ENCODE data around the gene RBM23.
A peak's percentile ranks its signal among the peaks of the same experiment; 100 is the strongest.

GRCh38 chr14:22871224-22872032 lies 47.5 kb downstream of the RBM23 start, which contains the start of gene LRP10:
- TF ChIP-seq POLR2AphosphoS5 (IDR thresholded peaks at IDR 0.05; ENCODE audit: low read depth, low read length), result 0 out of 2 replicates have a peak, but pooled peaks have one; percentile 19
- TF ChIP-seq FOXP2 (optimal IDR thresholded peaks at IDR 0.05; ENCODE audit: borderline replicate concordance, extremely low read depth, extremely low read length, insufficient read depth), result peak; percentile 32
- TF ChIP-seq, protein P1, sequence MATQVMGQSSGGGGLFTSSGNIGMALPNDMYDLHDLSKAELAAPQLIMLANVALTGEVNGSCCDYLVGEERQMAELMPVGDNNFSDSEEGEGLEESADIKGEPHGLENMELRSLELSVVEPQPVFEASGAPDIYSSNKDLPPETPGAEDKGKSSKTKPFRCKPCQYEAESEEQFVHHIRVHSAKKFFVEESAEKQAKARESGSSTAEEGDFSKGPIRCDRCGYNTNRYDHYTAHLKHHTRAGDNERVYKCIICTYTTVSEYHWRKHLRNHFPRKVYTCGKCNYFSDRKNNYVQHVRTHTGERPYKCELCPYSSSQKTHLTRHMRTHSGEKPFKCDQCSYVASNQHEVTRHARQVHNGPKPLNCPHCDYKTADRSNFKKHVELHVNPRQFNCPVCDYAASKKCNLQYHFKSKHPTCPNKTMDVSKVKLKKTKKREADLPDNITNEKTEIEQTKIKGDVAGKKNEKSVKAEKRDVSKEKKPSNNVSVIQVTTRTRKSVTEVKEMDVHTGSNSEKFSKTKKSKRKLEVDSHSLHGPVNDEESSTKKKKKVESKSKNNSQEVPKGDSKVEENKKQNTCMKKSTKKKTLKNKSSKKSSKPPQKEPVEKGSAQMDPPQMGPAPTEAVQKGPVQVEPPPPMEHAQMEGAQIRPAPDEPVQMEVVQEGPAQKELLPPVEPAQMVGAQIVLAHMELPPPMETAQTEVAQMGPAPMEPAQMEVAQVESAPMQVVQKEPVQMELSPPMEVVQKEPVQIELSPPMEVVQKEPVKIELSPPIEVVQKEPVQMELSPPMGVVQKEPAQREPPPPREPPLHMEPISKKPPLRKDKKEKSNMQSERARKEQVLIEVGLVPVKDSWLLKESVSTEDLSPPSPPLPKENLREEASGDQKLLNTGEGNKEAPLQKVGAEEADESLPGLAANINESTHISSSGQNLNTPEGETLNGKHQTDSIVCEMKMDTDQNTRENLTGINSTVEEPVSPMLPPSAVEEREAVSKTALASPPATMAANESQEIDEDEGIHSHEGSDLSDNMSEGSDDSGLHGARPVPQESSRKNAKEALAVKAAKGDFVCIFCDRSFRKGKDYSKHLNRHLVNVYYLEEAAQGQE (IDR thresholded peaks at IDR 0.05; ENCODE audit: insufficient read depth in 1 of 2, low read depth in 2 of 2, low read length in 2 of 2), result no peak
- TF ChIP-seq TAF1 (IDR thresholded peaks at IDR 0.05; ENCODE audit: borderline replicate concordance, insufficient read depth, low read length), result no peak

Measured in PFSK-1 (cell line).